ENCODE results near the gene CD28.
"Not testable (repeated sequence)": the region's sequence is repeated elsewhere in the genome, so short reads cannot be mapped to it uniquely, and the experiment has no call there.

CD28 gene

GRCh38 chr2:203688798-203689197, 17.6 kb upstream of the CD28 start:
- DNase-seq: peak; percentile 42

GRCh38 chr2:203689426-203690116, 16.9 kb upstream of the CD28 start:
- no peak for DNase-seq

- DNase-seq: no peak
Measured at GRCh38 chr2:203690117-203690431, 16.4 kb upstream of the CD28 start.

- DNase-seq: no peak
Measured at GRCh38 chr2:203690441-203691047, 15.9 kb upstream of the CD28 start.

GRCh38 chr2:203691149-203691548, 15.3 kb upstream of the CD28 start:
- no peak for DNase-seq

GRCh38 chr2:203692031-203692710, 14.3 kb upstream of the CD28 start:
- no peak for DNase-seq

- DNase-seq: no peak
Measured at GRCh38 chr2:203693242-203693879, 13.1 kb upstream of the CD28 start.

GRCh38 chr2:203694191-203694590, 12.2 kb upstream of the CD28 start:
- DNase-seq: no peak

GRCh38 chr2:203697190-203697589, 9.2 kb upstream of the CD28 start:
- peak; percentile 24 for DNase-seq

GRCh38 chr2:203697763-203698162, 8.7 kb upstream of the CD28 start:
- not testable (repeated sequence) for DNase-seq

GRCh38 chr2:203698410-203698809, 8.0 kb upstream of the CD28 start:
- DNase-seq: not testable (repeated sequence)

- no peak for DNase-seq
Measured at GRCh38 chr2:203704430-203704829, 2.0 kb upstream of the CD28 start.

GRCh38 chr2:203705178-203705577, 1.3 kb upstream of the CD28 start:
- DNase-seq: no peak

GRCh38 chr2:203707530-203707929, 1.1 kb downstream of the CD28 start:
- DNase-seq: no peak

GRCh38 chr2:203708846-203709396, 2.5 kb downstream of the CD28 start:
- DNase-seq: no peak

- no peak for DNase-seq
Measured at GRCh38 chr2:203709416-203710040, 3.1 kb downstream of the CD28 start.

GRCh38 chr2:203710226-203710625, 3.8 kb downstream of the CD28 start:
- no peak for DNase-seq

- DNase-seq: no peak
Measured at GRCh38 chr2:203710952-203711351, 4.5 kb downstream of the CD28 start.

- DNase-seq: no peak
Measured at GRCh38 chr2:203711399-203711798, 5.0 kb downstream of the CD28 start.

- DNase-seq: no peak
Measured at GRCh38 chr2:203713381-203713780, 6.9 kb downstream of the CD28 start.

GRCh38 chr2:203714112-203714511, 7.7 kb downstream of the CD28 start:
- DNase-seq: no peak

GRCh38 chr2:203715744-203716143, 9.3 kb downstream of the CD28 start:
- DNase-seq: no peak

GRCh38 chr2:203718087-203718486, 11.6 kb downstream of the CD28 start:
- no peak for DNase-seq
